Stimulated activated CD8-positive, alpha-beta memory T cell treated with anti-CD3 and anti-CD28 coated beads, Interleukin-15, amount 100 ng/mL, for 48 hours (primary cell): Measurements from ENCODE around the gene PHF20.
"Not testable (repeated sequence)": the region's sequence is repeated elsewhere in the genome, so short reads cannot be mapped to it uniquely, and the experiment has no call there.

ENCODE experiments used
- DNase-seq, 2 donors: peaks; one replicate each; pipeline ENCODE4 v3.0.0-alpha.2; 2020; ENCODE audit warnings: low read depth in 2 of 2

The PHF20 gene

GRCh38 chr20:35839904-35840303, 68.1 kb downstream of the PHF20 start:
- no peak for DNase-seq

DNA sequence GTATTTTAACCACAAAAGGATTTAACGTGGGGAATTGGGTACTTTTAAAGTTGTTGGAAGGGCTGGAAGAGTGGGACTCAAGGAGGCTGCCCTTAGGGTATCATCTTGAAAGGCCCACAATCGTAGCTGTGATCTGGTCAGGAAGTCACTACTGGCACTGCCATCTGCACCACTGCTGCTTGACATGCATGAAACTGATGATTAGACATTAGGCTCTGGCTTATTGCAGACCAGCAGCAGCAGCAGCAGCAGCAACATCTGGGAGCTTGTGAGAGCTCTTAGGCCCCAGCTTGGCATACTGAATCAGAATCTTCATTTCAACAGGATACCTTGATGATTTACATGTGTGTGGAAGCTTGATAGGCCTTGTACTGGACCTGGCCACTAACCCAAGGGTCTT, 68.6 kb downstream of the PHF20 start:
- DNase-seq, result no peak

GRCh38 chr20:35842361-35842760, 70.5 kb downstream of the PHF20 start:
- DNase-seq, result no peak

DNA sequence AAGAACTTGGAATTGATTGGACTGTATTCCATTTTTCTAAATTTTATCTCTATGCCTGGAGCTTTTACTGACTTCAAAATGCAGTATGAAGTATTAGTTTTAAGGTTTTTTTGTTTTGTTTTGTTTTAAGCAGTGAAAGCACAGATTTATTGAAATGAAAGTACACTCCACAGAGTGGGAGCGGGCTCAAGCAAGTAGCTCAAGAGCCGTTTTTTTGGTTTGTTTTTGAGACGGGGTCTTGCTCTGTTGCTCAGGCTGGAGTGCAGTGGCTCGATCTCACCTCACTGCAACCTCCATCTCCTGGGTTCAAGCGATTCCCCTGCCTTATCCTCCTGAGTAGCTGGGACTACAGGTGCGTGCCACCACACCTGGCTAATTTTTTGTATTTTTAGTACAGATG, 72.1 kb downstream of the PHF20 start:
- not testable (repeated sequence) for DNase-seq

DNA sequence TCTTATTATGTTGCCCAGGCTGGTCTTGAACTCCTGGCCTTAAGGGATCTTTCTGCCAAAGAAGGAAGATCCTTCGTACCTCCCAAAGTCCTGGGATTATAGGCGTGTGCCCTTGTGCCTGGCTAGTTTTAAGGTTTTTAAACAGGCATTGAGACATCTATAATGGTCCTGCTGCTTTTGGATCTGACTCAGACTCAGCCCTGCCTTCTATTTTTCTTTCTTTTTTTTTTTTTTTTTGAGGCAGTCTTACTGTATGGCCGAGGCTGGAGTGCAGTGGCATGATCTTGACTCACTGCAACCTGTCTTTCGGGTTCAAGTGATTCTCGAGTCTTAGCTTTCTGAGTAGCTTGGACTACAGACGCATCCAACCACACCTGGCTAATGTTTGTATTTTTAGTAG, 73.7 kb downstream of the PHF20 start:
- no peak for DNase-seq

DNA sequence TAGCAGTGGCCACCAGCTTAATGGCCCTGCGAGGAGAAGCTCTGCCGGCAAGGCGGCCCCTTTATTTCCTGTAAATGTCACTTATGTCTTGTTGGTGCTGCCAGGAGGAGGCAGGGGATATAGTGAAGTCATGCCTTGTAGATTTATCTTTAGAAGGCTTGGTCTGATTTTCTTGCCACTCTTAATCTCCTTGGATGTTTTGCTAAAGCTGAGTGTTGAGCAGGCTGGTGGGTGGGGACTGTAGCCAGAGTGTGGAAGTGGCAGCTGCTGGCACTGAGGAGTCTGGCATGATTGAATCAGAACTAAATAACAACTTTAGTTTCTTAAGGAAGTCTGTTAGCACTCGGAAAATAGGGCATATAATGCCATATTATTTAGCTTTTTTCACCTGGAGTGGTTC, 77.9 kb downstream of the PHF20 start:
- no peak for DNase-seq

DNA sequence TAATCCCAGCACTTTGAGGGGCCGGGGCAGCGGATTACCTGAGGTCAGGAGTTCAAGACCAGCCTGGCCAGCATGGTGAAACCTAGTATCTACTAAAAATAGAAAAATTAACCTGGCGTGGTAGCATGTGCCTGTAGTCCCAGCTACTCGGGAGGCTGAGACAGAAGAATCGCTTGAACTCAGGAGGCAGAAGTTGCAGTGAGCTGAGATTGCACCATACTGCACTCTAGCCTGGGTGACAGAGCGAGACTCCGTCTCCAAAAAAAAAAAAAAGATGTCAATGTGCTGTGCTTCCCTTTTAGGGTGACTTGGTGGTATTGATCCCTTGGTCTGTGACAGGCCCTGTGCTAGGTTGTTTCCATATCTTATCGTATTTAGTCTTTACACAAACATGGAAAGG, 79.8 kb downstream of the PHF20 start:
- not testable (repeated sequence) for DNase-seq

DNA sequence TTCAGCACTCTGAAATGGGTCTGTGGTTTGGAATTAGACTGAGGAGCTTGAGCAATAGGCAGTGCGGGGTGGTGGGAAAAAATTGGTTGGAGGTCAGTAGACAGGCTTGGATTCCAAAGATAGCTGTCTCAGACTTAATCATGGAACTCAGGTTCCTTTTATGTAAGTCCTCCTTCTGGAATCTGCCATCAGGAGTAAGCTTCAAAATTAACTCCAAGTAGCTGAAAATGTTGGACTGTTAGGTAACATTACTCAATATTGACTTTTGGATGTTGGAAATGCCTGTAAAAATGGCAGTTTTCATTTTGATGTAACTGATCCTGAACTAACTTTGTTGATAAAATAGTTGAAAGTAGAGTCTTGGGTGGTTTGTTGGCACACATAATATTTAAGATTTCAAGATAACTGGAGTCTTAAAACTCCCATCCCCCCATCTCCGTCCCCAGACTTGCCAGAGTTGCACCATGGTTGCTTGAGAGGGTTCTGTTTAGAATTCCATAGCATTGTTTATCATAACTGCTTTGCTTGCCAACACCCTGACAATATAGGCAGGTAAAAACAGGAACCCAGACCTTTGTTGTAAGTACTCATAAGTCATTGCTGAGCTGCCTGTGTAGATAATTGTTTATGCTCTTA, 83.0 kb downstream of the PHF20 start:
- DNase-seq, result no peak

DNA sequence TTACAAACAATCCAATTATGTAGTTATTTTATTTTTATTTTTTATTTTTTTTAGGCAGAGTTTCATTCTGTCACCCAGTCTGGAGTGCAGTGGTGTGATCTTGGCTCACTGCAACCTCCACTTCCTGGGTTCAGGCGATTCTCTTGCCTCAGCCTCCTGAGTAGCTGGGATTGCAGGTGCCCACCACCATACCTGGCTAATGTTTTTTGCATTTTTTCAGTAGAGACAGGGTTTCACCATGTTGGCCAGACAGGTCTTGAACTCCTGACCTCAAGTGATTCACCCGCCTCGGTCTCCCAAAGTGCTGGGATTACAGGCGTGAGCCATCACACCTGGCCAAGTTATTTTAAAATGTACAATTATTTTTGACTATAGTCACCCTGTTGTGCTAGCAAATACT, 83.8 kb downstream of the PHF20 start:
- not testable (repeated sequence) for DNase-seq

DNA sequence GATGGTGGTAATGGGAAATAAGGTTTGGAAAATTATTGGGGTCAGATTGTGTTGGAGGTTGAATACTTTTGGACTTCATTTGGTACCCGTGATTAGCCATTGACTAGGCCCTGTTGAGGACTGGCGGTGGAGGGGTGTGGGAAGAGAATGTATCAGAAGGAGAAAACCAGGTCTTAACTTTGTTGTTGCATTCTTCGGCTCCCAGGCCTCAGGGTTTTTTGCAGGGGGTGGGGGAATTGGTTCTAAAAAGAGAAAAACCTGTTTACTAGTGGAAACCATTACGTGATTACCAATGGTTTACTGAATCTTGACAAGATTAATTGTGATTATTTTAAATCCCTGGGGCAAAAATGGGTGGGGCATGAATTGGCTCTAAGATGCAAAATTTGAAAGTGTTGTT, 85.1 kb downstream of the PHF20 start:
- no peak for DNase-seq

DNA sequence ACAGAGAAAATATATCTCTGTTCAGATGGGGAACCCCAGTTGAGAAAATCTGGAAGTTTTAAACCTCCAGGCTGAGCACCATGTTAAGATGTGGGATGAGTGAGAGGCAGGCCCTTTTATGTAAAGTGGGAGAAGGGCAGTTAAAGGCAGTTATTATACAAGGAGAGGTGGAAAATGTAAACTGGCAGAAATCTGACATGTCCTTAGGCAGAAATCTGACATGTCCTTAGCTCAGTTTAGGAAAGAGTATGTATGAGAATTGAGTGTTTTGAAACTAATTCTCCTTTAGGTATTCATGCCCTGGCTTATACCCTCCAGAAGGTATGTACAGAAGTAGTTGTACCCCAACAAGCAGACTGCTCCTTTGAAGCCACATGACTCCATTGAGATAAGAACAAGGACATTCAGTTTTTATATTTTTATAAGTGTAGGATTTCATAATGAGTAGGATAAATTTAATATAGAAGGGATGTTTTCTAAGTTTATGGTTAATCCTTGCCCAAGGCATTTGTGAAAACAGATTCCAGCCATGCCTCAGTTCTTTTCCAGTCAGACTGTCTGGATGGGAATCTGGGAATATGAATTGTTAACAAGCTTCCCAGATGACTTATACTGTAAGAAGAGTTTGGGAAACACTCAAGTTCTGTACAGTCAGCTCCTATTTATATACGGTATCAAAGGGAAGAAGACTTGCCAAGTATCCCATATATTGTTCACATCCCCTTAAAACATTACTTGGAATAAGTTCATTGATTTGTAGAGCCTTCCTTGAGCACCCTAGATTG, 94.8 kb downstream of the PHF20 start:
- DNase-seq, result no peak

- no peak for DNase-seq
Measured at GRCh38 chr20:35870541-35871258, 98.9 kb downstream of the PHF20 start.

DNA sequence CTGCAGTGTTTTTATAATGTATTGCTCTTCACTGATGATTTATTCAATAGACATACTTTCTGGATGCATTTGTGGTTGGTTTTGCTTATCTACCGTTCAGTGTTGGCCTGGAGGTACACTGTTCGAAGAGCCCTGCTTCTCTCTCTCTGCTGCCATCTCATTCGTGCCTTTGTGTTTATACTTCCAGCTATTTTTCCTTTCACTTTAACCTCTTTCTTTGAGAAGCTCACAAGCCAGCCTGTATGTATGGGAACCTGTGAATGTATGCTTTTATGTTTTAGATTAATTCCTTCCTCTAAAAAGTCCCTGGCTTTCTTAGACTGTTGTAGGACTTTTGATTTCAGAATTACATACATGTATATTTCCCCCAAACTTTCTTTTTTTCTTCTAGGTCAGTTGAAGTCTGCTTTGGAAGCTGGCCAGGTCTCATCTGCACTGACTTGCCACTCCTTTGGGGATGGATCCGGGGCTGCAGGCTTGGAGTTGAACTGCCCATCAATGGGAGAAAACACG, 99.5 kb downstream of the PHF20 start:
- no peak for DNase-seq

DNA sequence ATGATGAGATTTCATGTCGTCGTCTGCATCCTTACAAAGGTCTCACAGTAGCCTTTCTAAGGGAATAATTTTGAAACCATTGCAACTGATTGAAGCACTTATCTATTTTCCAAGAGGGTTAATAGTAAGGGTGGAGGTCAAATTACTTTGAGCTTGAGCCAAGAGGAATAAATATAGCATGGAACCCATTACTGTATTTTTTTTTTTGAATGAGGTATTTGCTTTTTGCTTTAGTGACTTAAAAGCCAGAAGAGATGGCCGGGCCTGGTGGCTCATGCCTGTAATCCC, 104.2 kb downstream of the PHF20 start:
- no peak for DNase-seq

- no peak for DNase-seq
Measured at GRCh38 chr20:35877611-35878010, 105.8 kb downstream of the PHF20 start.

DNA sequence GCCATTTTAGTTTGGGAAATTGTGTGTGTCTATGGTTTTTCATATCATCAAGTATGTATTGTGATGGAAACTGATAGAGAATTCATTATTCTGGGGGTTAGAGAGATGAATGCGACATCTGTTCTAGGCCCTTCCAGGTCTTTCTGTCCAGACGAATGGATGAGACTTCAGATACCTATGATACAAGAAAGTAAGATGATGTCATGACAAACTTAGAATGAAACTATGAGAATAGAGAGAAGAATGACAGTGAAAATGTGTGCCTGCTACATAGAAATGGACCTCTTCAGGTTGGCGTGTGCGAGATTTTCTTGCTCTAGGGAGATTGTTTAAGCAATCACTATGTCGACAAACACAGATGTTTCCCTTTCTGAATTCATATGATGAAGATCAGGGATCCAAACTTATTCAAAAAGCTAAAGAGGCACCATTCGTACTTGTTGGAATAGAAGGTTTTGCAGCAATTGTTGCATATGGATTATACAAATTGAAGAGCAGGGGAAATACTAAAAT, 106.4 kb downstream of the PHF20 start:
- DNase-seq, result no peak

- DNase-seq, result no peak
Measured at GRCh38 chr20:35881676-35882075, 109.9 kb downstream of the PHF20 start.

- DNase-seq, result not testable (repeated sequence)
Measured at GRCh38 chr20:35882427-35883161, 110.8 kb downstream of the PHF20 start.

- DNase-seq, result no peak
Measured at GRCh38 chr20:35883336-35883777, 111.5 kb downstream of the PHF20 start.

DNA sequence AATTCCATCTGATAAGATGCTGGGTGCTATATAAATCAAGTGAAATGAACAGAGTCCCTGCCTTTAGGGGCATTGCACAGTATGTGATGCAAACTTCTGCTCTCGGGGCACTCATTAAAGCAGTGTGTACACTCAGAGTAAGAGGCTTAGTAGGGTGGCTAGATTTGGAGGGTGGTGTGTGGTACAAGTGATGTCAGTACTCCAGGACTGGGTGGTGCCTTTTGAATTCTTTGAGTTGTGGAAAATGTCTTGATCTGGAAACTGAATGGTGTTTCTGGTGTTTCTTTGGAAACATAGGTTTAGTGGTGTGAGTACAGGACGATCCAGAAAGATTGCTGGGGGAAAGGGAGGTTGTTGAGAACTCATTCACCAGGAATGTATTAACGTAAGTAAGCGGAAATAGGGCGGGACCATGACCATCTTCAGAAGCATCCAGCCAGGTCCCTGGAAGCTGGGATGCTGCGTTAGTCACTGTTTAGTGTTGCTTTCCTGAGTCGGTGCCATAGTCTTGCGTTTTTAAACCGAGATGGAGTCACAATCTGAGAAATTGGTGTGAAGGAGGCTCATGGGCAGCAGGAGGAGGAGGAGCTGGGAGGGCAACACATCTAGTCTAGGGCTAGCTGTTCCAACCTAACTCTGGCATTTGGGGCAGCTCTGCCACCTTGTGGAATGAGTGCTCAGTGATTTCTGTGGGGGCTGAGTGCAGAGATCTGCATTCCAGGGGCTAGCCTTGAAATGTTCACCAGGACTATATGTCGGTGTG, 112.1 kb downstream of the PHF20 start:
- DNase-seq, result peak; percentile 11 to 19

- no peak for DNase-seq
Measured at GRCh38 chr20:35884541-35884865, 112.7 kb downstream of the PHF20 start.
